K562 (cell line): Measurements from ENCODE around the gene ANKS1B.

Experiments used
- ADNP ChIP-seq: fragments of 200-800 bp; sonication (Bioruptor generic); IDR thresholded peaks from 2 replicates; pipeline ENCODE4 v1.6.1; 2016; ENCODE audit warnings: missing genetic modification characterization, missing compliant biosample characterization
- MEIS2 ChIP-seq: fragments of 450-650 bp; IDR thresholded peaks from 2 replicates; pipeline ENCODE4 v1.6.1; 2014; ENCODE audit warnings: mild to moderate bottlenecking; ENCODE audit not compliant: partially characterized antibody
- POLR2A ChIP-seq: fragments of 450-650 bp; conservative IDR thresholded peaks from 2 replicates; pipeline ENCODE4 v1.6.1; 2016
- PRPF4 ChIP-seq: fragments of 200-400 bp; formaldehyde crosslinking; IDR thresholded peaks from one replicate; pipeline ENCODE4 v1.6.1; 2017; ENCODE audit warnings: low read length, low read depth, mild to moderate bottlenecking; ENCODE audit not compliant: insufficient read depth, poor library complexity, severe bottlenecking
- ZNF592 ChIP-seq: fragments of 450-650 bp; IDR thresholded peaks from 2 replicates; pipeline ENCODE4 v1.6.1; 2017; ENCODE audit warnings: antibody characterized with exemption, mild to moderate bottlenecking
- TF ChIP-seq, protein P1 (sequence below), 2 experiments: fragments of 450-650 bp in 1 of 2; sonication (generic) in 1 of 2; formaldehyde crosslinking in 1 of 2; IDR thresholded peaks in 1 of 2; conservative IDR thresholded peaks in 1 of 2; 2 replicates each; pipeline versions ENCODE4 v1.6.1 to v1.8.1; 2016 to 2023; ENCODE audit warnings: mild to moderate bottlenecking in 2 of 2, moderate library complexity in 2 of 2, inconsistent platforms in 1 of 2, missing genetic modification reagents in 1 of 2

DNA sequence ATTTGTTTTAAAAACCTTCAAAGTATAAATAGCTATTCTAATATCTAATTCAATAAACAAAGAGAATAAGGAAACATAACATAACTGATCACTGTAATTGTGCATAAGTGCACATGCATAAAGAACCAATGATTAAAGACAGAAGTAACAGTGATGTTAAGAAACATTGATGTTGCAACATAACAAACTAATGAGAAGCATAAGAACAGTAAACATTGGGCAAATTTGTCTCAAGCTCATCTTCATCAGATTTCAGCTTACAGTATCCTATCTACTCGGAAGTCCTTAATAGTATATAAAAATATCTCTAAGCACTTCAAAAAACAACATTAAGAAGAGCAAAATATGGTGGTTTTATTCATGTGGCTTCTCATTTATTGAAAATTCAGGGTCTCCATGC lies 239.6 kb downstream of the ANKS1B start:
- TF ChIP-seq, protein P1, sequence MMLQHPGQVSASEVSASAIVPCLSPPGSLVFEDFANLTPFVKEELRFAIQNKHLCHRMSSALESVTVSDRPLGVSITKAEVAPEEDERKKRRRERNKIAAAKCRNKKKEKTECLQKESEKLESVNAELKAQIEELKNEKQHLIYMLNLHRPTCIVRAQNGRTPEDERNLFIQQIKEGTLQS (IDR thresholded peaks at IDR 0.05): no peak
- TF ChIP-seq, protein P1 (CRISPR knock-in tag; conservative IDR thresholded peaks at IDR 0.05): no peak
- no peak for TF ChIP-seq ADNP (tag)
- TF ChIP-seq PRPF4: no peak
- no peak for TF ChIP-seq POLR2A
- no peak for TF ChIP-seq ZNF592
- TF ChIP-seq MEIS2: no peak
